ENCODE results near the gene ST6GAL1. TPM values are rescaled to one million over a fixed set of nuclear protein-coding genes. Genes with fewer than 3 reads are reported as not detected.

Gene ST6GAL1
- polyA plus RNA-seq, 3 donors = 19.0 to 24.4 (median 20.5) TPM

GRCh38 chr3:186921578-186921977 lies 8.7 kb upstream of the ST6GAL1 start:
- no peaks in the 10 kb centered on the region for H3K27me3 ChIP-seq (ENCODE audit: control insufficient read depth in 2 of 2, insufficient read depth in 2 of 2, low read length in 2 of 2)
- peaks cover 0 to 8% (median 2%) of the 10 kb centered on the region in 3 donors for H3K27me3 Mint-ChIP-seq (ENCODE audit: low read depth in 3 of 3)
- H3K9me3 Mint-ChIP-seq = no peaks in the 10 kb centered on the region
- 78% methylated on average over 1 of the region's 3 CpGs for WGBS (ENCODE audit: insufficient coverage)
- no peaks in the 10 kb centered on the region for H3K79me2 ChIP-seq (ENCODE audit: insufficient read depth, low read length)
- H3K4me2 ChIP-seq (replicated peaks; ENCODE audit: extremely low read depth, low read length, poor library complexity, severe bottlenecking) = no peak overlapping the region
- H3K4me1 ChIP-seq (ENCODE audit: control insufficient read depth in 1 of 2, insufficient read depth in 2 of 2, low read length in 2 of 2) = peaks cover under 1% of the 10 kb centered on the region in 2 donors
- H3K36me3 ChIP-seq (replicated peaks in 1 of 2; ENCODE audit: control insufficient read depth in 1 of 2, insufficient read depth in 2 of 2, low read length in 2 of 2) = no peaks in the 10 kb centered on the region
- H3K9me3 ChIP-seq (replicated peaks in 1 of 2; ENCODE audit: control insufficient read depth in 1 of 2, insufficient read depth in 1 of 2, low read length in 2 of 2) = no peaks in the 10 kb centered on the region
- intact Hi-C loops (cut with micrococcal nuclease) = no loop called here
- no peaks in the 10 kb centered on the region for H3K36me3 Mint-ChIP-seq
- TF ChIP-seq, protein P1, sequence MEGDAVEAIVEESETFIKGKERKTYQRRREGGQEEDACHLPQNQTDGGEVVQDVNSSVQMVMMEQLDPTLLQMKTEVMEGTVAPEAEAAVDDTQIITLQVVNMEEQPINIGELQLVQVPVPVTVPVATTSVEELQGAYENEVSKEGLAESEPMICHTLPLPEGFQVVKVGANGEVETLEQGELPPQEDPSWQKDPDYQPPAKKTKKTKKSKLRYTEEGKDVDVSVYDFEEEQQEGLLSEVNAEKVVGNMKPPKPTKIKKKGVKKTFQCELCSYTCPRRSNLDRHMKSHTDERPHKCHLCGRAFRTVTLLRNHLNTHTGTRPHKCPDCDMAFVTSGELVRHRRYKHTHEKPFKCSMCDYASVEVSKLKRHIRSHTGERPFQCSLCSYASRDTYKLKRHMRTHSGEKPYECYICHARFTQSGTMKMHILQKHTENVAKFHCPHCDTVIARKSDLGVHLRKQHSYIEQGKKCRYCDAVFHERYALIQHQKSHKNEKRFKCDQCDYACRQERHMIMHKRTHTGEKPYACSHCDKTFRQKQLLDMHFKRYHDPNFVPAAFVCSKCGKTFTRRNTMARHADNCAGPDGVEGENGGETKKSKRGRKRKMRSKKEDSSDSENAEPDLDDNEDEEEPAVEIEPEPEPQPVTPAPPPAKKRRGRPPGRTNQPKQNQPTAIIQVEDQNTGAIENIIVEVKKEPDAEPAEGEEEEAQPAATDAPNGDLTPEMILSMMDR (IDR thresholded peaks at IDR 0.05) = no peak
- H3K9ac ChIP-seq (ENCODE audit: insufficient read depth, low read length, poor library complexity, severe bottlenecking) = no peak overlapping the region
- H3K27ac ChIP-seq (ENCODE audit: low read depth in 1 of 2, low read length in 2 of 2) = no peak overlapping the region
- H3K27ac Mint-ChIP-seq = no peak overlapping the region
- no peaks in the 10 kb centered on the region for H3K4me1 Mint-ChIP-seq
- DNase-seq = no peak
- no peak overlapping the region for H3K4me3 Mint-ChIP-seq
- H4K20me1 ChIP-seq (ENCODE audit: insufficient read depth, low read length) = no peaks in the 10 kb centered on the region
- H2AFZ ChIP-seq (ENCODE audit: insufficient read depth, low read depth, low read length, poor library complexity, severe bottlenecking) = no peak overlapping the region
- H3K4me3 ChIP-seq (replicated peaks in 1 of 3; ENCODE audit: low read depth in 2 of 3, low read length in 3 of 3) = no peak overlapping the region

- H3K27me3 Mint-ChIP-seq (ENCODE audit: low read depth in 3 of 3) = peaks cover 1 to 8% (median 2%) of the 10 kb centered on the region in 3 donors
- no peaks in the 10 kb centered on the region for H3K4me1 Mint-ChIP-seq
- no peak for DNase-seq
- Histone ChIP-seq H2AFZ (ENCODE audit: insufficient read depth, low read depth, low read length, poor library complexity, severe bottlenecking) (no peak overlapping the region), H3K27me3 (ENCODE audit: control insufficient read depth in 2 of 2, insufficient read depth in 2 of 2, low read length in 2 of 2) (no peaks in the 10 kb centered on the region), H3K4me1 (ENCODE audit: control insufficient read depth in 1 of 2, insufficient read depth in 2 of 2, low read length in 2 of 2) (no peaks in the 10 kb centered on the region), H3K4me3 (replicated peaks in 1 of 3; ENCODE audit: low read depth in 2 of 3, low read length in 3 of 3) (no peak overlapping the region), H3K9me3 (replicated peaks in 1 of 2; ENCODE audit: control insufficient read depth in 1 of 2, insufficient read depth in 1 of 2, low read length in 2 of 2) (no peaks in the 10 kb centered on the region), H3K27ac (ENCODE audit: low read depth in 1 of 2, low read length in 2 of 2) (no peak overlapping the region), H3K4me2 (replicated peaks; ENCODE audit: extremely low read depth, low read length, poor library complexity, severe bottlenecking) (no peak overlapping the region), H3K36me3 (replicated peaks in 1 of 2; ENCODE audit: control insufficient read depth in 1 of 2, insufficient read depth in 2 of 2, low read length in 2 of 2) (no peaks in the 10 kb centered on the region), H3K79me2 (ENCODE audit: insufficient read depth, low read length) (no peaks in the 10 kb centered on the region), H3K9ac (ENCODE audit: insufficient read depth, low read length, poor library complexity, severe bottlenecking) (no peak overlapping the region), H4K20me1 (ENCODE audit: insufficient read depth, low read length) (no peaks in the 10 kb centered on the region)
- H3K9me3 Mint-ChIP-seq = peaks cover 0 to 2% (median 0%) of the 10 kb centered on the region in 7 donors
- 97% methylated on average over 8 of the region's 9 CpGs for WGBS (ENCODE audit: insufficient coverage)
- TF ChIP-seq, protein P1 (IDR thresholded peaks at IDR 0.05) = no peak
- intact Hi-C loops (cut with micrococcal nuclease) = no loop called here
- peak overlapping the region in 1 of 7 donors; percentile 28 for H3K27ac Mint-ChIP-seq
- H3K4me3 Mint-ChIP-seq = no peak overlapping the region
- no peaks in the 10 kb centered on the region for H3K36me3 Mint-ChIP-seq
Measured at GRCh38 chr3:186922224-186922623, 8.1 kb upstream of the ST6GAL1 start.
